HepG2 (cell line): ENCODE results near the gene PAPPA2. TPM values are rescaled to one million over a fixed set of nuclear protein-coding genes. Genes with fewer than 3 reads are reported as not detected.

Source experiments
- ATAC-seq: fragments of 200-7000 bp; cut with Tn5 transposase; 3 replicates; pipeline ENCODE4 v1.9.1; 2020; ENCODE audit warnings: mild to moderate bottlenecking, moderate library complexity
- BruUV-seq: library from RNA; stranded (reverse); fragments of 400-500 nt; replicated peaks from 2 replicates; lab custom pipeline; 2021; lab: Mats Ljungman, UMichigan
- CTCF ChIA-PET: fragments of 300-600 bp; formaldehyde crosslinking; extraction: SDS; loops from one replicate; lab custom pipeline; 2021; ENCODE audit warnings: low total read pairs, inconsistent platforms, low intra/inter-chr PET ratio; lab: Yijun Ruan, JAX
- POLR2A ChIA-PET: fragments of 350-600 bp; sonication (Branson Sonifier 250); formaldehyde crosslinking; loops from one replicate; lab custom pipeline; 2020; ENCODE audit warnings: antibody characterized with exemption, inconsistent platforms; lab: Yijun Ruan, JAX
- DNase-seq: peaks from one replicate; pipeline ENCODE4 v3.0.0-alpha.2; 2015; ENCODE audit warnings: low spot score
- FAIRE-seq: peaks from 3 replicates; lab custom pipeline; 2011; peaks lifted over from hg19 to GRCh38; lab: Jason Lieb, UNC
- H2AFZ ChIP-seq: one replicate; pipeline ENCODE4 v1.6.1; 2011; ENCODE audit warnings: low read length, inconsistent platforms
- H3K27ac ChIP-seq: fragments of 300-600 bp; 3 replicates; pipeline ENCODE4 v1.8.0; 2011; ENCODE audit warnings: mixed run types, mild to moderate bottlenecking, mixed read lengths, low read length, inconsistent platforms; ENCODE audit not compliant: insufficient read depth; ENCODE audit errors: extremely low read length
- H3K27me3 ChIP-seq, 2 experiments: fragments of 200-600 bp in 1 of 2; 2 replicates in 1 of 2; 3 replicates in 1 of 2; pipeline versions ENCODE4 v1.6.0 to v1.8.0; 2011; ENCODE audit warnings: low read length in 2 of 2, mild to moderate bottlenecking in 2 of 2, moderate library complexity in 2 of 2, inconsistent platforms in 1 of 2; ENCODE audit not compliant: insufficient read depth in 2 of 2, control insufficient read depth in 1 of 2
- H3K36me3 ChIP-seq, 2 experiments: fragments of 200-600 bp in 1 of 2; replicated peaks in 1 of 2; 2 replicates in 1 of 2; 3 replicates in 1 of 2; pipeline versions ENCODE4 v1.5.1 to v1.8.0; 2011; ENCODE audit warnings: low read length in 2 of 2, inconsistent platforms in 1 of 2; ENCODE audit not compliant: insufficient read depth in 2 of 2, control insufficient read depth in 1 of 2
- H3K4me1 ChIP-seq: 2 replicates; pipeline ENCODE4 v1.5.1; 2012; ENCODE audit warnings: low read length, inconsistent platforms; ENCODE audit not compliant: insufficient read depth
- H3K4me2 ChIP-seq: 2 replicates; pipeline ENCODE4 v1.6.0; 2011; ENCODE audit warnings: low read depth, low read length, inconsistent platforms
- H3K4me3 ChIP-seq, 3 experiments: fragments of 200-600 bp in 1 of 3; sonication (generic), shearing (Covaris generic) in 1 of 3; replicated peaks in 1 of 3; 2 replicates each; pipeline ENCODE4 v1.5.1; 2011 to 2016; ENCODE audit warnings: low read length in 3 of 3, inconsistent platforms in 2 of 3, low read depth in 2 of 3, mild to moderate bottlenecking in 2 of 3, control low read depth in 1 of 3, mixed read lengths in 1 of 3; ENCODE audit not compliant: insufficient read depth in 1 of 3
- H3K79me2 ChIP-seq: one replicate; pipeline ENCODE4 v1.6.1; 2011; ENCODE audit warnings: low read length, inconsistent platforms; ENCODE audit not compliant: insufficient read depth
- H3K9ac ChIP-seq: 2 replicates; pipeline ENCODE4 v1.6.0; 2011; ENCODE audit warnings: mild to moderate bottlenecking, low read depth, low read length, inconsistent platforms; ENCODE audit not compliant: insufficient read depth
- H3K9me3 ChIP-seq: 2 replicates; pipeline ENCODE4 v1.5.1; 2012; ENCODE audit warnings: mild to moderate bottlenecking, low read length
- H4K20me1 ChIP-seq: 2 replicates; pipeline ENCODE4 v1.6.0; 2011; ENCODE audit warnings: inconsistent platforms, mild to moderate bottlenecking, low read length, moderate library complexity; ENCODE audit not compliant: insufficient read depth
- E2F5 ChIP-seq: sonication (generic); formaldehyde crosslinking; conservative IDR thresholded peaks from 2 replicates; pipeline ENCODE4 v1.4.0; 2020; ENCODE audit warnings: missing genetic modification reagents
- FOXK1 ChIP-seq: sonication (generic); formaldehyde crosslinking; IDR thresholded peaks from 2 replicates; pipeline ENCODE4 v1.4.0; 2020; ENCODE audit warnings: low read depth, missing genetic modification reagents, borderline replicate concordance
- HDAC2 ChIP-seq: sonication (generic); formaldehyde crosslinking; IDR thresholded peaks from 2 replicates; pipeline ENCODE4 v1.4.0; 2020; ENCODE audit warnings: missing genetic modification reagents
- JDP2 ChIP-seq: sonication (generic); formaldehyde crosslinking; IDR thresholded peaks from 2 replicates; pipeline ENCODE4 v1.8.1; 2022; ENCODE audit warnings: missing genetic modification reagents, borderline replicate concordance
- KMT2A ChIP-seq: sonication (generic); formaldehyde crosslinking; IDR thresholded peaks from 2 replicates; pipeline ENCODE4 v1.4.0; 2020; ENCODE audit warnings: missing genetic modification reagents
- NFKBIZ ChIP-seq: IDR thresholded peaks from 2 replicates; pipeline ENCODE4 v1.6.1; 2018; ENCODE audit warnings: missing genetic modification reagents, missing compliant biosample characterization
- PHB2 ChIP-seq: fragments of 450-650 bp; IDR thresholded peaks from 2 replicates; pipeline ENCODE4 v1.6.1; 2018; ENCODE audit not compliant: partially characterized antibody
- TIGD3 ChIP-seq: sonication (generic); formaldehyde crosslinking; IDR thresholded peaks from 2 replicates; pipeline ENCODE4 v1.5.1; 2020; ENCODE audit warnings: mild to moderate bottlenecking, missing genetic modification reagents, borderline replicate concordance
- ZNF777 ChIP-seq: sonication (generic); formaldehyde crosslinking; IDR thresholded peaks from 2 replicates; pipeline ENCODE4 v1.4.0; 2020; ENCODE audit warnings: missing genetic modification reagents
- ZSCAN20 ChIP-seq: sonication (generic); formaldehyde crosslinking; IDR thresholded peaks from 2 replicates; pipeline ENCODE4 v1.4.0; 2020; ENCODE audit warnings: missing genetic modification reagents, mild to moderate bottlenecking, borderline replicate concordance
- WGBS: methylation state at CpG from one replicate; pipeline ENCODE4 v1.1.6; 2017; ENCODE audit warnings: low lambda C conversion rate; 5-methylcytosine and 5-hydroxymethylcytosine counted together
- in situ Hi-C: cut with HindIII; loops from 2 replicates; pipeline ENCODE4 v1.10.0; 2017; ENCODE audit warnings: low pct_unique_long_range_greater_than_20kb; ENCODE audit not compliant: extremely low pct_ligation_motif_present
- intact Hi-C: fragments of 100-400 bp; cut with micrococcal nuclease; formaldehyde crosslinking; loops from one replicate; pipeline ENCODE4 v1.10.0; 2022; ENCODE audit not compliant: unreplicated experiment
- polyA plus RNA-seq, 8 experiments: library from polyadenylated mRNA; depleted of rRNA in 3 of 8; stranded (reverse) in 7 of 8; unstranded in 1 of 8; fragments of >200 nt; fragmentation: Illumina TruSeq in 4 of 8; extraction: Trizol in 4 of 8; gene quantifications; 2 replicates each; pipeline versions ENCODE4 v1.2.1 to v1.2.3, GENCODE V29; 2011 to 2016; ENCODE audit warnings: low read depth in 4 of 8, missing spikeins in 1 of 8, mixed read lengths in 1 of 8; ENCODE audit not compliant: insufficient read depth in 1 of 8
- total RNA-seq, 5 experiments: library from RNA; depleted of rRNA; stranded (reverse); fragments of >200 nt; fragmentation: Illumina TruSeq; extraction: Trizol; gene quantifications; 2 replicates each; pipeline ENCODE4 v1.2.3, GENCODE V29; 2016; ENCODE audit warnings: low read depth in 1 of 5
- TF ChIP-seq, protein P1 (sequence below): sonication (generic); formaldehyde crosslinking; conservative IDR thresholded peaks from 2 replicates; pipeline ENCODE4 v1.4.0; 2020; ENCODE audit warnings: missing genetic modification reagents
- TF ChIP-seq, protein P2 (sequence below): sonication (generic); formaldehyde crosslinking; IDR thresholded peaks from 2 replicates; pipeline ENCODE4 v1.4.0; 2020; ENCODE audit warnings: mild to moderate bottlenecking, missing genetic modification reagents
- TF ChIP-seq, protein P3 (sequence below): sonication (generic); formaldehyde crosslinking; IDR thresholded peaks from 2 replicates; pipeline ENCODE4 v1.9.0; 2021; ENCODE audit warnings: missing genetic modification reagents, borderline replicate concordance

Gene PAPPA2
- total and polyA plus RNA-seq, 2 of the 13 experiments (the other 11 are each of a cell fraction or from before 2014, with no cell fraction given) = 0.01 TPM; not detected in 1

- ATAC-seq (no peak), DNase-seq (no peak)
- TF ChIP-seq E2F5 = no peak
- TF ChIP-seq PHB2 = no peak
- no peak for TF ChIP-seq KMT2A (CRISPR knock-in tag)
- TF ChIP-seq, protein P1, sequence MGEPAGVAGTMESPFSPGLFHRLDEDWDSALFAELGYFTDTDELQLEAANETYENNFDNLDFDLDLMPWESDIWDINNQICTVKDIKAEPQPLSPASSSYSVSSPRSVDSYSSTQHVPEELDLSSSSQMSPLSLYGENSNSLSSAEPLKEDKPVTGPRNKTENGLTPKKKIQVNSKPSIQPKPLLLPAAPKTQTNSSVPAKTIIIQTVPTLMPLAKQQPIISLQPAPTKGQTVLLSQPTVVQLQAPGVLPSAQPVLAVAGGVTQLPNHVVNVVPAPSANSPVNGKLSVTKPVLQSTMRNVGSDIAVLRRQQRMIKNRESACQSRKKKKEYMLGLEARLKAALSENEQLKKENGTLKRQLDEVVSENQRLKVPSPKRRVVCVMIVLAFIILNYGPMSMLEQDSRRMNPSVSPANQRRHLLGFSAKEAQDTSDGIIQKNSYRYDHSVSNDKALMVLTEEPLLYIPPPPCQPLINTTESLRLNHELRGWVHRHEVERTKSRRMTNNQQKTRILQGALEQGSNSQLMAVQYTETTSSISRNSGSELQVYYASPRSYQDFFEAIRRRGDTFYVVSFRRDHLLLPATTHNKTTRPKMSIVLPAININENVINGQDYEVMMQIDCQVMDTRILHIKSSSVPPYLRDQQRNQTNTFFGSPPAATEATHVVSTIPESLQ (CRISPR knock-in tag) = no peak
- TF ChIP-seq ZSCAN20 = no peak
- no peak for TF ChIP-seq TIGD3 (CRISPR knock-in tag)
- no peak for TF ChIP-seq NFKBIZ (CRISPR knock-in tag)
- no peak for TF ChIP-seq FOXK1
- TF ChIP-seq, protein P2, sequence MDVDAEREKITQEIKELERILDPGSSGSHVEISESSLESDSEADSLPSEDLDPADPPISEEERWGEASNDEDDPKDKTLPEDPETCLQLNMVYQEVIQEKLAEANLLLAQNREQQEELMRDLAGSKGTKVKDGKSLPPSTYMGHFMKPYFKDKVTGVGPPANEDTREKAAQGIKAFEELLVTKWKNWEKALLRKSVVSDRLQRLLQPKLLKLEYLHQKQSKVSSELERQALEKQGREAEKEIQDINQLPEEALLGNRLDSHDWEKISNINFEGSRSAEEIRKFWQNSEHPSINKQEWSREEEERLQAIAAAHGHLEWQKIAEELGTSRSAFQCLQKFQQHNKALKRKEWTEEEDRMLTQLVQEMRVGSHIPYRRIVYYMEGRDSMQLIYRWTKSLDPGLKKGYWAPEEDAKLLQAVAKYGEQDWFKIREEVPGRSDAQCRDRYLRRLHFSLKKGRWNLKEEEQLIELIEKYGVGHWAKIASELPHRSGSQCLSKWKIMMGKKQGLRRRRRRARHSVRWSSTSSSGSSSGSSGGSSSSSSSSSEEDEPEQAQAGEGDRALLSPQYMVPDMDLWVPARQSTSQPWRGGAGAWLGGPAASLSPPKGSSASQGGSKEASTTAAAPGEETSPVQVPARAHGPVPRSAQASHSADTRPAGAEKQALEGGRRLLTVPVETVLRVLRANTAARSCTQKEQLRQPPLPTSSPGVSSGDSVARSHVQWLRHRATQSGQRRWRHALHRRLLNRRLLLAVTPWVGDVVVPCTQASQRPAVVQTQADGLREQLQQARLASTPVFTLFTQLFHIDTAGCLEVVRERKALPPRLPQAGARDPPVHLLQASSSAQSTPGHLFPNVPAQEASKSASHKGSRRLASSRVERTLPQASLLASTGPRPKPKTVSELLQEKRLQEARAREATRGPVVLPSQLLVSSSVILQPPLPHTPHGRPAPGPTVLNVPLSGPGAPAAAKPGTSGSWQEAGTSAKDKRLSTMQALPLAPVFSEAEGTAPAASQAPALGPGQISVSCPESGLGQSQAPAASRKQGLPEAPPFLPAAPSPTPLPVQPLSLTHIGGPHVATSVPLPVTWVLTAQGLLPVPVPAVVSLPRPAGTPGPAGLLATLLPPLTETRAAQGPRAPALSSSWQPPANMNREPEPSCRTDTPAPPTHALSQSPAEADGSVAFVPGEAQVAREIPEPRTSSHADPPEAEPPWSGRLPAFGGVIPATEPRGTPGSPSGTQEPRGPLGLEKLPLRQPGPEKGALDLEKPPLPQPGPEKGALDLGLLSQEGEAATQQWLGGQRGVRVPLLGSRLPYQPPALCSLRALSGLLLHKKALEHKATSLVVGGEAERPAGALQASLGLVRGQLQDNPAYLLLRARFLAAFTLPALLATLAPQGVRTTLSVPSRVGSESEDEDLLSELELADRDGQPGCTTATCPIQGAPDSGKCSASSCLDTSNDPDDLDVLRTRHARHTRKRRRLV = no peak
- no peak for TF ChIP-seq JDP2 (CRISPR knock-in tag)
- no peak for TF ChIP-seq ZNF777
- TF ChIP-seq HDAC2 (CRISPR knock-in tag) = no peak
- TF ChIP-seq, protein P3, sequence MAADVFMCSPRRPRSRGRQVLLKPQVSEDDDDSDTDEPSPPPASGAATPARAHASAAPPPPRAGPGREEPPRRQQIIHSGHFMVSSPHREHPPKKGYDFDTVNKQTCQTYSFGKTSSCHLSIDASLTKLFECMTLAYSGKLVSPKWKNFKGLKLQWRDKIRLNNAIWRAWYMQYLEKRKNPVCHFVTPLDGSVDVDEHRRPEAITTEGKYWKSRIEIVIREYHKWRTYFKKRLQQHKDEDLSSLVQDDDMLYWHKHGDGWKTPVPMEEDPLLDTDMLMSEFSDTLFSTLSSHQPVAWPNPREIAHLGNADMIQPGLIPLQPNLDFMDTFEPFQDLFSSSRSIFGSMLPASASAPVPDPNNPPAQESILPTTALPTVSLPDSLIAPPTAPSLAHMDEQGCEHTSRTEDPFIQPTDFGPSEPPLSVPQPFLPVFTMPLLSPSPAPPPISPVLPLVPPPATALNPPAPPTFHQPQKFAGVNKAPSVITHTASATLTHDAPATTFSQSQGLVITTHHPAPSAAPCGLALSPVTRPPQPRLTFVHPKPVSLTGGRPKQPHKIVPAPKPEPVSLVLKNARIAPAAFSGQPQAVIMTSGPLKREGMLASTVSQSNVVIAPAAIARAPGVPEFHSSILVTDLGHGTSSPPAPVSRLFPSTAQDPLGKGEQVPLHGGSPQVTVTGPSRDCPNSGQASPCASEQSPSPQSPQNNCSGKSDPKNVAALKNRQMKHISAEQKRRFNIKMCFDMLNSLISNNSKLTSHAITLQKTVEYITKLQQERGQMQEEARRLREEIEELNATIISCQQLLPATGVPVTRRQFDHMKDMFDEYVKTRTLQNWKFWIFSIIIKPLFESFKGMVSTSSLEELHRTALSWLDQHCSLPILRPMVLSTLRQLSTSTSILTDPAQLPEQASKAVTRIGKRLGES (CRISPR knock-in tag) = no peak
Measured at GRCh38 chr1:176485083-176485482, 22.1 kb downstream of the PAPPA2 start.

More at GRCh38 chr1:176485083-176485482, 22.1 kb downstream of the PAPPA2 start:
- BruUV-seq = no TSS peak
- Histone ChIP-seq H4K20me1 (no peaks in the 10 kb centered on the region), H3K9me3 (no peaks in the 10 kb centered on the region), H3K4me1 (no peaks in the 10 kb centered on the region), H3K36me3 (no peaks in the 10 kb centered on the region), H3K79me2 (no peaks in the 10 kb centered on the region), H2AFZ (no peak overlapping the region), H3K4me2 (no peak overlapping the region), H3K9ac (no peak overlapping the region), H3K27me3 (peaks cover 0 to 3% of the 10 kb centered on the region in 2 experiments; a peak in 1 of 5 replicates), H3K27ac (no peak overlapping the region), H3K4me3 (no peak overlapping the region)
- POLR2A ChIA-PET = no interaction called here
- no peak for FAIRE-seq
- CTCF ChIA-PET = no interaction called here
- 6% methylated on average over 1 of the region's 1 CpG for WGBS
- intact Hi-C loops (no loop called here), in situ Hi-C loops (no loop called here)
